ENCODE measurements around the gene SUN5. TPM values are rescaled to one million over a fixed set of nuclear protein-coding genes. Genes with fewer than 3 reads are reported as not detected.

The SUN5 gene
- total RNA-seq, 2 experiments from 2014 or later: not detected

GRCh38 chr20:33014336-33015113 lies 10.3 kb upstream of the SUN5 start:
- Mint-ChIP-seq H3K9me3 (ENCODE audit: low read depth) (no peaks in the 10 kb centered on the region), H3K4me1 (no peaks in the 10 kb centered on the region), H3K27ac (no peak overlapping the region), H3K4me3 (no peak overlapping the region), H3K27me3 (no peaks in the 10 kb centered on the region), H3K36me3 (no peaks in the 10 kb centered on the region)
- CTCF ChIA-PET: interaction anchor here (0.5 to 1.6 kb wide), 3 partner anchors 69 to 113 kb away, joined by 3 to 4 read pairs (median 3); no protein-coding TSS in a partner anchor
- no peak for ATAC-seq
- DNase-seq: no peak

GRCh38 chr20:33013701-33014326 lies 9.6 kb upstream of the SUN5 start:
- no peaks in the 10 kb centered on the region for H3K4me1 Mint-ChIP-seq
- no peak overlapping the region for H3K27ac Mint-ChIP-seq
- H3K36me3 Mint-ChIP-seq: no peaks in the 10 kb centered on the region
- DNase-seq (no peak), ATAC-seq (no peak)
- H3K9me3 Mint-ChIP-seq (ENCODE audit: low read depth): no peaks in the 10 kb centered on the region
- H3K27me3 Mint-ChIP-seq: no peaks in the 10 kb centered on the region
- H3K4me3 Mint-ChIP-seq: no peak overlapping the region
- CTCF ChIA-PET: interaction anchor here (1.6 kb wide), 1 partner anchor 112 kb away, joined by 4 read pairs; no protein-coding TSS in a partner anchor

- no peaks in the 10 kb centered on the region for H3K36me3 Mint-ChIP-seq
- no peaks in the 10 kb centered on the region for H3K27me3 Mint-ChIP-seq
- ATAC-seq: no peak
- no peak for DNase-seq
- CTCF ChIA-PET: interaction anchor here (1.6 kb wide), 1 partner anchor 111 kb away, joined by 4 read pairs; no protein-coding TSS in a partner anchor
- no peak overlapping the region for H3K4me3 Mint-ChIP-seq
- H3K27ac Mint-ChIP-seq: no peak overlapping the region
- H3K4me1 Mint-ChIP-seq: no peaks in the 10 kb centered on the region
- no peaks in the 10 kb centered on the region for H3K9me3 Mint-ChIP-seq (ENCODE audit: low read depth)
Measured at GRCh38 chr20:33012327-33013189, 8.3 kb upstream of the SUN5 start.

- Mint-ChIP-seq H3K4me1 (no peaks in the 10 kb centered on the region), H3K27me3 (no peaks in the 10 kb centered on the region), H3K9me3 (ENCODE audit: low read depth) (no peaks in the 10 kb centered on the region), H3K4me3 (no peak overlapping the region), H3K36me3 (no peaks in the 10 kb centered on the region), H3K27ac (no peak overlapping the region)
- no peak for DNase-seq
- CTCF ChIA-PET: no interaction called here
- ATAC-seq: no peak
Measured at GRCh38 chr20:33010674-33011449, 6.6 kb upstream of the SUN5 start.

DNA sequence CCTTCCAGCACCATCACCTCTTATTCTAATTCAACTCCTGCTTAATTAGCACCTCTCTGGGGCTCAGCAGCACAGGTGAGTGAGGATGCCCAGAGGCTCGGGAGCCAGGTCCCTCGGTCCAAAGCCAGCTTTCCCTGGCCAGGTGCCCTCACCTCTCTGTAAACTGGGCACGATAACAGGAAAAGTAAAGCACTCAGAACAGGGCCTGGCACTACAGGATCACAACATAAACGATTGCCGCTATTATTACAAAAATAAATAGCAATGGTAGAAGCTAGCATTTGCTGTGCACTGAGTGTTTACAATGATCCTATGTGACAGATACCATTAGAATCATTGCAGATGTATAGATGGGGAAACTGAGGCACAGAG lies 5.9 kb upstream of the SUN5 start:
- H3K9me3 Mint-ChIP-seq (ENCODE audit: low read depth): no peaks in the 10 kb centered on the region
- H3K4me3 Mint-ChIP-seq: no peak overlapping the region
- ATAC-seq: no peak
- no peak for DNase-seq
- CTCF ChIA-PET: no interaction called here
- peaks cover 3% of the 10 kb centered on the region for H3K4me1 Mint-ChIP-seq
- no peaks in the 10 kb centered on the region for H3K36me3 Mint-ChIP-seq
- no peak overlapping the region for H3K27ac Mint-ChIP-seq
- no peaks in the 10 kb centered on the region for H3K27me3 Mint-ChIP-seq

GRCh38 chr20:33009214-33010132 lies 5.2 kb upstream of the SUN5 start:
- H3K4me1 Mint-ChIP-seq: peaks cover 3% of the 10 kb centered on the region
- no peaks in the 10 kb centered on the region for H3K27me3 Mint-ChIP-seq
- no peaks in the 10 kb centered on the region for H3K9me3 Mint-ChIP-seq (ENCODE audit: low read depth)
- H3K4me3 Mint-ChIP-seq: no peak overlapping the region
- no peak for DNase-seq
- H3K36me3 Mint-ChIP-seq: no peaks in the 10 kb centered on the region
- no peak for ATAC-seq
- CTCF ChIA-PET: interaction anchor here (1.1 kb wide), 1 partner anchor 107 kb away, joined by 3 read pairs; no protein-coding TSS in a partner anchor
- H3K27ac Mint-ChIP-seq: no peak overlapping the region

DNA sequence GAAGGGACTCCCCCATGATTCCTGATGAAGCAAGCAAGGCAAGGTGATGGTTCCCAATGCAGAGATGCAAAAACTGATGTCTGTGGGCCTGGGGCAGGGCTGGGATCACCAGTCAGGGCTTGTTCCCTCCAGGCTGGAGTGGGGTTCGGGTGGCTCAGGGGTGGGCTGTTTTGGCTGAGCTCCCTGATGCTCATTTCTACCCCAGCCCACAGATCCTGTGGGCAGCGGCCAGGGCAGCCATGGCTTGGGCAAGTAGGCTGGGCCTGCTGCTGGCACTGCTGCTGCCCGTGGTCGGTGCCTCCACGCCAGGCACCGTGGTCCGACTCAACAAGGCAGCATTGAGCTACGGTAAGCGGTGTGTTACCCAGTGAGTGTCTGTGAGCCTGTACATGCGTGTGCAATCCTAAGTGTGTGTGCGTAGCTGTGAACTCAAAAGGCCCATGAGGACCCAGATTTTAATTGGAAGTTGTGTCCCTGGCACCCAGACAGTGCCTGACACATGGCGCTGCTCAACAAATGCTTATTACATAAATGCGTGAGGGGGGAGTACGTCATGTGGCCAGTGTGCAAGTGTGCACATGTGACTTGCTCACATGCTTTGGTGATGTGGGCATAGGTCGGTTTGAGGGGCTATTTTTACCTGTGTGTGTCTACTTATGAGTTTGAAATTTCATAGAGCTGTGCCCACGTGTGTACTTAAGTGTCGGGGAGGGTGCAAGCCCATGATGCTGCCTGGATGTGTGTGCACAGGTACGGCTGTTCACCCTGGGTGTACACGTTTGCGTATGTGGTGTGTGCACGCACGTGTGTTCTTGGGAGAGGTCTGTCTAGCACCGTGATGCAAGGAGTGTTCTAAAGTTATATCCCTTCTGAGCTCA lies 4.3 kb upstream of the SUN5 start:
- H3K4me3 Mint-ChIP-seq: no peak overlapping the region
- no peak for DNase-seq
- ATAC-seq: no peak
- H3K27me3 Mint-ChIP-seq: no peaks in the 10 kb centered on the region
- H3K36me3 Mint-ChIP-seq: no peaks in the 10 kb centered on the region
- H3K9me3 Mint-ChIP-seq (ENCODE audit: low read depth): no peaks in the 10 kb centered on the region
- H3K27ac Mint-ChIP-seq: no peak overlapping the region
- H3K4me1 Mint-ChIP-seq: peaks cover 3% of the 10 kb centered on the region
- CTCF ChIA-PET: interaction anchor here (1.1 kb wide), 1 partner anchor 106 kb away, joined by 3 read pairs; no protein-coding TSS in a partner anchor

DNA sequence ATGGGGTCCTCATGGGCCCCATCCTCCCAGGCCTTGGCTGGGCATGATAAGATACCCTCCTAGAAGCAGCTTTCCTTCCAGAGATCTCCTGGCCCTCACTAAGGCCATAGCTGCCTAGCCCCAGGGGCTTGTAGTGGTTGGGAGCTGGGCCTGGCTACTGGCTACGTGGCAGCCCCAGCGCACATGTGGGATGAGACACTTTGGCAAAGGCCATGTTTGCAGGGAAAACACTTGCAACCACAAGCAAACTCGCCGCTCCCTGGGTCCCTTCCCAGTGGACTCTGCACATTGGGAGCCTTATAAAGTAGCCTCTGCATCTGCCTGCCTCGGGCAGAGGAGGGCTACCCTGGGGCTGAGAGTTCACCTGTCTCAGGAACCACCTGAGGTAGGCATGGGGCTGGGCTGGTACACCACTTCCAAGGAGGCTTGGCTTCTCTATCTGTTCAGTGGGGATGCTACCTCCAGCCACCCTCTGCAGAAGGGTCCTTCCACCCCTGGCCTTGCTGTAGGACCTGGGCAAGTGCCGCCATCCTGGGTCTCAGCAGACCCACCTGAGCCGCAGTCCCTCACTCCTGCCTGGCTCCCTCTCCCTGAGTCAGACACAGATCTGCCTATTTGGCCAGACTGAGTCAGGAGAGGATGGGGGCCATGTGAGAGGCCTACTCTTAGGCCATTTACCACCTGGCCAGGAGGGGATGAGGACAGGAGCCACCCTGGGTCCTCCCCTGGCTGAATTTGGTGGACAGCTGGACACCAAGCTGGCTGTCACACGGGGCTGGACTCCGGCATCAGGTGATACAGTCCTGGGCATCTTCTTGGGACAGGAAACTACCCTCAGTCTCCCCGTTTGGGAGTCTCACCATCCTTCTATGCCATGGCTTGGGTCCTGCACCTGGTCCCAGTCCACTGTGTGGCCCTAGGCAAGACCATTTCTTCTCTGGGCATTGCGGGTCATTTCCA lies 3.4 kb upstream of the SUN5 start, which contains the start of gene BPIFB2:
Gene BPIFB2 (plus strand): TSS at position 329 of the 960 bp plus-strand sequence. CDS start 871 bp downstream, outside the sequence.
- ATAC-seq (no peak), DNase-seq (no peak)
- H3K27me3 Mint-ChIP-seq: no peaks in the 10 kb centered on the region
- H3K4me3 Mint-ChIP-seq: no peak within 1 kb of the TSS
- CTCF ChIA-PET: interaction anchor here (0.8 kb wide), 1 partner anchor 9 kb away, joined by 3 read pairs; no protein-coding TSS in a partner anchor
- H3K36me3 Mint-ChIP-seq: no peaks in the 10 kb centered on the region
- peaks cover 3% of the 10 kb centered on the region for H3K4me1 Mint-ChIP-seq
- H3K27ac Mint-ChIP-seq: no peak within 1 kb of the TSS
- H3K9me3 Mint-ChIP-seq (ENCODE audit: low read depth): no peaks in the 10 kb centered on the region

DNA sequence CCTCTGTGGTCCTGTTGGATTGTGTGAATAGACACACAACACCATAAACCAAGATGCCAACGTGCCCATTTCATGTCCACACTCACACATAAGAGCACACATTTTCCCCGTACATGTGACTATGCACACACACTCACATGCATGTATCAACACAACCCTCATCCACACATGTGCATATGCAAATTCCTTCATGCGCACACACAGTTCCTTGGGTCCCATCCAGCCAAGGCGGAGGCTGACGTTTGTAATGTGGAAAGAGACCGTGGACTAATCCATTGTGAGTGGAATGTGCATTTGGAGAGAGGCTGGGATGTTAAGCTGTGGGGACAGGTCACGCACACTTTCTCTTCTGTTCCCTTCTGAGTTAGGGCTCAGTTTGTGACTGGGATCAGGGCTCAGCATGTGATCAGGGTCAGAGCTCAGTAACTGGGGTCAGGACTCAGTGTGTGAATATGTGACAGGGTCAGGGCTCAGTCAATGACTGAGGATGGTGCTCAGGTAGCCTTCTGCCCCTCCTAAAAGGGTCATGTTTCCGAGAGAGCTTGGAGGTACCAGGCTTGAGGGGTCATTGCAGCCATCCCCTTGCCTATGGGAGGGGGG lies 2.6 kb upstream of the SUN5 start:
- CTCF ChIA-PET: interaction anchor here (0.8 kb wide), 1 partner anchor 10 kb away, joined by 3 read pairs; no protein-coding TSS in a partner anchor
- no peaks in the 10 kb centered on the region for H3K9me3 Mint-ChIP-seq (ENCODE audit: low read depth)
- DNase-seq: no peak
- H3K4me3 Mint-ChIP-seq: no peak overlapping the region
- no peak overlapping the region for H3K27ac Mint-ChIP-seq
- H3K4me1 Mint-ChIP-seq: peaks cover 3% of the 10 kb centered on the region
- ATAC-seq: no peak
- H3K27me3 Mint-ChIP-seq: no peaks in the 10 kb centered on the region
- no peaks in the 10 kb centered on the region for H3K36me3 Mint-ChIP-seq

Measured in activated CD8-positive, alpha-beta memory T cell treated with anti-CD3 and anti-CD28 coated beads, Interleukin-2, amount 10 ng/mL, durations not matched to agents 7 days and 5 days (primary cell).